GM21576 (cell line): Measurements from ENCODE around the gene TM9SF3.

ENCODE experiments used
- ATAC-seq: cut with Tn5 transposase; IDR thresholded peaks from one replicate; pipeline ENCODE4 v1.9.1; 2021; ENCODE audit warnings: mild to moderate bottlenecking, moderate library complexity; ENCODE audit not compliant: unreplicated experiment

Gene TM9SF3

DNA sequence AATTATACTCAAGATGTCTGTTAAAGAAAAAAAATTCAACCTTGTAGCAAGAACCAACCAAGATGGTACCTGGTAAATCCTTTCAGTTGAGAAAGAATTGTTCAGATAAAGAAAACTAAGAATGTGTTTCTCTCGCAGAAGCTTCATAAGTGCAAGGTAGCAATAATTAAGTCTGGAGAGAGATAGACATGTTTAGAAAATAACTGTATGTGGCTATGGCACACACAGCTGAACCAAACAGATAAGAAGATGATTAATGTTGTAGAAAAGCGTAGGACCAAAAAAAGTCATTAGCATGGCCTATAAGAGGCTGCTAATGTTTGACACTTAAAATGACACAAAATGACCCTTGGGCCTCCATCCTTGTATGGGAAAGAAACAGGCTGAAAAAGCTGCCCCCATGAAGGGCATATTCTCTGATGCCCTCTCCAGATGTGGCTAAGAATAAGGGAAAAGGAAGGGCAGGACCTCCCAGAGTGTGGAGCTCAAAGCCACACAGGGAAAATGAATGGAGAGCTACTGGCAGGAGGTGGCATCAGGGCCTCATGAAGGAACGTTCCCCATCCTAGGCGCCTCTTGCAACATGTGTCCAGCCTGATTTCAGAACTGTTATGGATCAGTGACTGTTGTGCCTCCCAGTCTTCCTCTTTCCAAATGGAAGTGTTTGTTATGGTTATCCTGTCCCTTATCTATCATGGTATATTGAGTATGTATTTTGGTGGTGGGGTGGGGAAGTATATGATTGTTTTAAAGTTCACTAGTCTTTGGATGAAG is 103.8 kb downstream of the TM9SF3 start:
- no peak for ATAC-seq

DNA sequence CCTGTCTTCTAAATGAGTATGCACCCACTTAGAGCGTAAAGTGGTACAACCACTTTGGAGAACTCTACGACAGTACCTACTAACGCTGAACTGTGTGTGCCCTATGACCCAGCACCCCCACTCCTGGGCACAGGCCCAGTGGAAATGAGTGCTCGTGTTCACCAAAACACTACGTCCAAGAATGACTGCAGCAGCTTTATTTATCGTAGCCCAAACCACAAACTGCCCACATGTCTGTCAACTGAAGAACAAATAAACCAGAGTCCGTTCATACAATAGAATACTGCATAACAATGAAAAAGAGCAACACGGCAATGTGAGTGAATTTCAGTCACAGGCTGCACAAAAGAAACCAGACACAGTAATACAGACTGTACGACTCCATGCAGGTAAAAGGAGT is 108.5 kb downstream of the TM9SF3 start:
- no peak for ATAC-seq

DNA sequence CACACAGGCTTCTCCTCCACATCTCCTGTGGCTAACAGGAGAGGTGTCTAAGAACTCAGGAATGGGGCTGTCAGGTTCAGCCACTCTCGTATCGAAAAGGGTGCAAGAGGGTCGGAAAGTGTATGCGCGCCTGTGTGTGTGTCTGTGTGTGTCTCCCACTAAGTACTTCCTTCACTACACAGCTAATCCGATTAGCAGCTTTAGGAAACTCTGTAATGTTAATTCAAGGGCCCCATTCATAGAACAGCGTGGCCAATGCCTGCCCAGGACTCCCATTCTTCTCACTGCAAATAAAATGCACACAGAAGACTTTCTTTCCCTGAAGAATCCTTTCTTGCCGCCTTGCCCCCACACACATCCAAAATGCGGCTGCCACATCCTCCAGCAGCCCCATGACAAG is 112.9 kb downstream of the TM9SF3 start:
- no peak for ATAC-seq

DNA sequence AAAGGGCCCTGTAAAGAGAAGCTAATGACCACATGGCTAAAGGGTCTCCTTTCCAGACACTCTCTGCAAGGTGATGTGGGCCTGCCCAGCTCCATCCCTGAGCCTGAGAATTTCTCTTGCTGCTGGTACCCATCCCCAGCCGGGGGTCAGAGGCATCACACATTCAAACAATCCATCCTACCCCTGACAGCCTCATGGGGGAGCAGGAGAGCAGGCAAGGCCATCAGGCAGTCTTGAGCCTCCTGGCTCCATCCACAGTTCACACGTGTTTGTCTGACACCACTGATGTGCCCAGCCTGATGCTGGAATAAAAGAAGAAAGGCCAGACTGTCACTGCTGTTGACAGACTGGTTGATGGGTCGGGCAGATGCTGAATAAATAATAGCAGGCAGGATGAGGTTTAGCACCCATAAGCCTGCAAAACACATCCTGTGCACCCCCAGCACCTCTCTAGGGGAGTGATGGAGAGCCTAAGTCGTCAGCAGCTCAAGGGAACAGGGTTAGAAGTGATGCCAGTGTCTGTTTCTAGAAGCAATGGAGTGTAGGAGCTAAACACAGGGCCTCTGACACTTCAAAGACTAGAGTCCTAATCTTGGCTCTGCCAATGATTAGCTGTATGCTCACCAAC is 116.6 kb downstream of the TM9SF3 start:
- ATAC-seq = no peak

DNA sequence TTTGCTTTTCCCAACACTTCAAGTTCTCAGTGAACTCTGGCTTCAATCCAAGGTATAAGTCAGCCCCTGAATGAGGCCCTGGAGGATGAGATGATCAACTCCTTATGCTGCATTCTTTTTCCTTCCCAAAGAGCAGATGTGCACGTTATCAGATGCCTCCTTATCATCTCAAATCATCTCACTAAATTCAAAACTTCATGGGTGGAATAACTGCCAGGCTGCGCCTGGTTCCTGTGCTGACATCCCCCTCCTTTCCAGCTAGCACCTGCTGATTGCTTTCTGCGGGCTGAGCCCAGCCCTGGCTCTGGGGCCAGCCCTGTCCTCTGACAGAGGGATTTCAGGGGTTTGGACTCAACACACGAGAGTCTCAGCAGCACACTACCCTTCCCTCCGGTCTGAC is 118.0 kb downstream of the TM9SF3 start:
- ATAC-seq = no peak
